IMR-90 (cell line): Measurements from ENCODE around the gene FBLN1. TPM values are rescaled to one million over a fixed set of nuclear protein-coding genes. Genes with fewer than 3 reads are reported as not detected.

Experiments used
- ATAC-seq: fragments of 200-7000 bp; cut with Tn5 transposase; 2 replicates; pipeline ENCODE4 v1.9.1; 2020; ENCODE audit warnings: low read depth, mild to moderate bottlenecking, moderate library complexity
- BruUV-seq: library from RNA; stranded (reverse); fragments of 400-500 nt; replicated peaks from 2 replicates; lab custom pipeline; 2021; lab: Mats Ljungman, UMichigan
- CTCF ChIA-PET: fragments of 300-600 bp; formaldehyde crosslinking; extraction: SDS; loops from one replicate; lab custom pipeline; 2021; ENCODE audit warnings: antibody characterized with exemption; lab: Yijun Ruan, JAX
- POLR2A ChIA-PET: fragments of 300-600 bp; sonication (Branson Sonifier 250); formaldehyde crosslinking; loops from one replicate; lab custom pipeline; 2022; ENCODE audit warnings: antibody characterized with exemption; ENCODE audit not compliant: unreplicated experiment; lab: Charles Lee
- DNase-seq: peaks from one replicate; pipeline ENCODE4 v3.0.0; 2013
- H2AFZ ChIP-seq: replicated peaks from 2 replicates; pipeline ENCODE3; 2013; ENCODE audit warnings: low read length, mild to moderate bottlenecking; ENCODE audit not compliant: poor library complexity
- H2AK5ac ChIP-seq: 2 replicates; pipeline ENCODE4 v1.6.1; 2013; ENCODE audit warnings: low read depth, low read length, inconsistent platforms
- H2AK9ac ChIP-seq: replicated peaks from 2 replicates; pipeline ENCODE3; 2013; ENCODE audit warnings: mild to moderate bottlenecking, low read depth, low read length, moderate library complexity; ENCODE audit not compliant: poor library complexity
- H2BK120ac ChIP-seq: 2 replicates; pipeline ENCODE4 v1.6.1; 2013; ENCODE audit warnings: low read depth, low read length, inconsistent platforms
- H2BK15ac ChIP-seq: 3 replicates; pipeline ENCODE4 v1.6.1; 2013; ENCODE audit warnings: low read depth, low read length, inconsistent platforms
- H2BK20ac ChIP-seq: 2 replicates; pipeline ENCODE4 v1.6.1; 2013; ENCODE audit warnings: low read depth, mild to moderate bottlenecking, inconsistent platforms, low read length, moderate library complexity
- H2BK5ac ChIP-seq: 2 replicates; pipeline ENCODE4 v1.6.1; 2013; ENCODE audit warnings: mild to moderate bottlenecking, low read depth, low read length, inconsistent platforms; ENCODE audit not compliant: poor library complexity, severe bottlenecking
- H3K14ac ChIP-seq: replicated peaks from 2 replicates; pipeline ENCODE4 v1.6.1; 2013; ENCODE audit warnings: low read depth, low read length, inconsistent platforms
- H3K18ac ChIP-seq: 2 replicates; pipeline ENCODE4 v1.6.1; 2013; ENCODE audit warnings: low read depth, low read length, control low read depth
- H3K23ac ChIP-seq: 2 replicates; pipeline ENCODE4 v1.6.1; 2013; ENCODE audit warnings: low read depth, low read length, inconsistent platforms
- H3K27ac ChIP-seq: 2 replicates; pipeline ENCODE4 v1.5.1; 2013; ENCODE audit warnings: mild to moderate bottlenecking, control low read depth, low read length; ENCODE audit not compliant: insufficient read depth
- H3K27me3 ChIP-seq: 2 replicates; pipeline ENCODE4 v1.6.1; 2013; ENCODE audit warnings: low read length; ENCODE audit not compliant: control insufficient read depth, insufficient read depth
- H3K36me3 ChIP-seq: 2 replicates; pipeline ENCODE4 v1.6.1; 2013; ENCODE audit warnings: low read length, mixed read lengths; ENCODE audit not compliant: control insufficient read depth, insufficient read depth
- H3K4ac ChIP-seq: 2 replicates; pipeline ENCODE4 v1.6.1; 2013; ENCODE audit warnings: low read depth, low read length, inconsistent platforms
- H3K4me1 ChIP-seq: 2 replicates; pipeline ENCODE4 v1.6.1; 2013; ENCODE audit warnings: low read length, mixed read lengths; ENCODE audit not compliant: control insufficient read depth, insufficient read depth
- H3K4me2 ChIP-seq: 2 replicates; pipeline ENCODE4 v1.6.1; 2013; ENCODE audit warnings: low read depth, mild to moderate bottlenecking, control low read depth, low read length, moderate library complexity
- H3K4me3 ChIP-seq: 2 replicates; pipeline ENCODE4 v1.5.1; 2013; ENCODE audit warnings: low read depth, mild to moderate bottlenecking, control low read depth, low read length, moderate library complexity; ENCODE audit not compliant: insufficient read depth
- H3K56ac ChIP-seq: 2 replicates; pipeline ENCODE4 v1.6.1; 2013; ENCODE audit warnings: low read length, inconsistent platforms; ENCODE audit not compliant: insufficient read depth; ENCODE audit errors: extremely low read depth
- H3K79me1 ChIP-seq, 2 experiments: 2 replicates each; pipeline ENCODE4 v1.6.1; 2013; ENCODE audit warnings: low read length in 2 of 2, inconsistent platforms in 1 of 2, low read depth in 1 of 2
- H3K9ac ChIP-seq: 2 replicates; pipeline ENCODE4 v1.6.1; 2013; ENCODE audit warnings: low read depth, low read length, control low read depth
- H3K9me1 ChIP-seq: 2 replicates; pipeline ENCODE4 v1.6.1; 2013; ENCODE audit warnings: low read length, inconsistent platforms; ENCODE audit not compliant: insufficient read depth
- H3K9me3 ChIP-seq: 2 replicates; pipeline ENCODE4 v1.6.1; 2013; ENCODE audit warnings: low read length; ENCODE audit not compliant: control insufficient read depth, insufficient read depth
- H4K20me1 ChIP-seq: 2 replicates; pipeline ENCODE4 v1.6.1; 2013; ENCODE audit warnings: low read length, inconsistent platforms; ENCODE audit not compliant: insufficient read depth
- H4K5ac ChIP-seq: 2 replicates; pipeline ENCODE4 v1.6.1; 2013; ENCODE audit warnings: mild to moderate bottlenecking, low read depth, low read length, control low read depth
- H4K8ac ChIP-seq, 2 experiments: 2 replicates each; pipeline ENCODE4 v1.6.1; 2013; ENCODE audit warnings: low read depth in 2 of 2, low read length in 2 of 2, control low read depth in 1 of 2, inconsistent platforms in 1 of 2
- H4K91ac ChIP-seq: 2 replicates; pipeline ENCODE4 v1.6.1; 2013; ENCODE audit warnings: low read depth, low read length, inconsistent platforms; ENCODE audit not compliant: insufficient read depth
- BHLHE40 ChIP-seq: fragments of 150-350 bp; IDR thresholded peaks from 2 replicates; pipeline ENCODE4 v1.6.1; 2016; ENCODE audit warnings: mild to moderate bottlenecking, low read depth, low read length
- CHD1 ChIP-seq: IDR thresholded peaks from 2 replicates; pipeline ENCODE4 v1.6.1; 2012; ENCODE audit warnings: low read depth, low read length, improper control_type of control experiment
- MAFK ChIP-seq: IDR thresholded peaks from 2 replicates; pipeline ENCODE4 v1.6.1; 2012; ENCODE audit warnings: low read depth, low read length, improper control_type of control experiment
- MAZ ChIP-seq: IDR thresholded peaks from 2 replicates; pipeline ENCODE4 v1.6.1; 2012; ENCODE audit warnings: low read depth, mild to moderate bottlenecking, low read length, improper control_type of control experiment, moderate library complexity, borderline replicate concordance
- MXI1 ChIP-seq: IDR thresholded peaks from 2 replicates; pipeline ENCODE4 v1.6.1; 2012; ENCODE audit warnings: low read depth, mild to moderate bottlenecking, low read length, moderate library complexity, borderline replicate concordance
- NFE2L2 ChIP-seq: fragments of 150-350 bp; IDR thresholded peaks from 2 replicates; pipeline ENCODE4 v1.6.1; 2016; ENCODE audit warnings: low read depth, mild to moderate bottlenecking, low read length
- POLR2A ChIP-seq: IDR thresholded peaks from 2 replicates; pipeline ENCODE4 v1.6.1; 2012; ENCODE audit warnings: mild to moderate bottlenecking, low read depth, low read length
- RAD21 ChIP-seq: IDR thresholded peaks from 2 replicates; pipeline ENCODE4 v1.6.1; 2012; ENCODE audit warnings: low read length, improper control_type of control experiment
- RCOR1 ChIP-seq: IDR thresholded peaks from 2 replicates; pipeline ENCODE4 v1.6.1; 2012; ENCODE audit warnings: mild to moderate bottlenecking, low read length, improper control_type of control experiment; ENCODE audit not compliant: insufficient replicate concordance
- SMC3 ChIP-seq: fragments of 150-350 bp; IDR thresholded peaks from 2 replicates; pipeline ENCODE4 v1.6.1; 2016; ENCODE audit warnings: low read depth, mild to moderate bottlenecking, antibody characterized with exemption, low read length, moderate library complexity
- USF2 ChIP-seq: fragments of 150-350 bp; IDR thresholded peaks from 2 replicates; pipeline ENCODE4 v1.6.1; 2017; ENCODE audit warnings: mild to moderate bottlenecking, antibody characterized with exemption, low read length, low read depth
- WGBS, 2 experiments: methylation state at CpG; one replicate each; pipeline versions ENCODE4 v1.1.5 to v1.1.7; 2013; ENCODE audit warnings: missing lambda C conversion rate in 2 of 2; ENCODE audit not compliant: insufficient read length in 1 of 2; ENCODE audit errors: extremely low coverage in 2 of 2; 5-methylcytosine and 5-hydroxymethylcytosine counted together
- dilution Hi-C: fragments of 300-500 bp; cut with HindIII; formaldehyde crosslinking; loops from one replicate; pipeline ENCODE4 v1.14.3; 2018; ENCODE audit warnings: low sequenced_read_pairs; ENCODE audit not compliant: unreplicated experiment
- in situ Hi-C: fragments of 300-500 bp; cut with MboI; formaldehyde crosslinking; loops from 3 replicates; pipeline ENCODE4 v1.14.3; 2019; ENCODE audit warnings: low sequenced_read_pairs, inconsistent platforms, mixed read lengths
- intact Hi-C: fragments of 100-400 bp; cut with micrococcal nuclease; formaldehyde crosslinking; loops from 2 replicates; pipeline ENCODE4 v1.10.0; 2022
- polyA plus RNA-seq, 3 experiments: library from polyadenylated mRNA; depleted of rRNA; stranded (reverse); fragments of >200 nt; gene quantifications; 2 replicates each; pipeline ENCODE4 v1.2.3, GENCODE V29; 2012; ENCODE audit warnings: low replicate concordance in 1 of 3
- total RNA-seq: library from RNA; depleted of rRNA; stranded (reverse); fragments of >200 nt; gene quantifications from 2 replicates; pipeline ENCODE4 v1.2.3, GENCODE V29; 2012
- TF ChIP-seq, protein P1 (sequence below): fragments of 150-350 bp; IDR thresholded peaks from 2 replicates; pipeline ENCODE4 v1.6.1; 2016; ENCODE audit warnings: low read depth, mild to moderate bottlenecking, low read length, moderate library complexity, borderline replicate concordance

Gene FBLN1
- total and polyA plus RNA-seq, 2 of the 4 experiments (the other 2 are of a cell fraction) = 11.3 to 87.9 TPM

DNA sequence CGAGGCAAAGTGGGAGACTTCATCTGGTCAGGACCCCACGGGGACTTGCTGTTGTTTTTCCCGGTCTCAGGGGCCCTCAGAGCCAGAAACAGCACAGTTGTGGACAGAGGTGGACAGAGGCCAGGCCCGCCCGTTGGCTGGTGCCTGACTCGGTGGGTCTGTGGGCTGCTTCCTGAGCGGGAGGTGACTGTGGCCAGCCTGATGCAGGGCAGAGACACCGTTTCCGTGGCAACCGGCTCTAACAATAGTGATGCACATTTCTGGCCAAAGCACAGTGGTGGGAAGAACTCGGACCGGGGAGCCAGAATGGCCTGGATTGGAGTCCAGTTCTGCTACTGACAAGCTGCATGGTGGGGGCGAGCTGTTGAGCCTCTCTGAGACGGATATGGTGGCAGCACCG is 110.3 kb downstream of the FBLN1 start:
- no peaks in the 10 kb centered on the region for H4K20me1 ChIP-seq
- H3K14ac ChIP-seq = peak overlapping the region; percentile 69
- peak overlapping the region; percentile 17; the same call in 1 of the 2 replicates for H3K23ac ChIP-seq
- H2BK15ac ChIP-seq = no peak overlapping the region
- H3K4ac ChIP-seq = peak overlapping the region; percentile 48
- CTCF ChIA-PET = no interaction called here
- no peak for DNase-seq
- no peak overlapping the region for H3K4me3 ChIP-seq
- intact Hi-C loops = no loop called here
- no peaks in the 10 kb centered on the region for H3K79me1 ChIP-seq
- no peak overlapping the region; the same call in 1 of the 2 replicates for H3K18ac ChIP-seq
- no peak overlapping the region; the same call in 1 of the 2 replicates for H3K27ac ChIP-seq
- no peak overlapping the region for H2BK120ac ChIP-seq
- peak overlapping the region in 1 of 2 experiments; percentile 54; a peak in 1 of 4 replicates for H4K8ac ChIP-seq
- no peak overlapping the region; the same call in 1 of the 2 replicates for H3K9ac ChIP-seq
- H3K27me3 ChIP-seq = no peaks in the 10 kb centered on the region
- peak overlapping the region; percentile 80 for H2AFZ ChIP-seq
- dilution Hi-C loops = no loop called here
- no peaks in the 10 kb centered on the region for H3K36me3 ChIP-seq
- peak overlapping the region; percentile 5 for H2AK5ac ChIP-seq
- H4K5ac ChIP-seq = no peak overlapping the region
- BruUV-seq = no TSS peak
- peak; percentile 6; the same call in 1 of the 2 replicates for ATAC-seq
- peaks cover 8% of the 10 kb centered on the region for H3K4me1 ChIP-seq
- H2AK9ac ChIP-seq = peak overlapping the region; percentile 17
- 90% methylated on average over 12 of the region's 15 CpGs; no CpG with 5 or more reads in 1 of the 2 experiments for WGBS, 2 experiments
- peak overlapping the region; percentile 3 for H2BK5ac ChIP-seq
- H2BK20ac ChIP-seq = no peak overlapping the region
- no peak overlapping the region for H3K56ac ChIP-seq
- H3K4me2 ChIP-seq = peak overlapping the region; percentile 54
- no peak for TF ChIP-seq USF2
- no peak for TF ChIP-seq CHD1
- no peak for TF ChIP-seq MAZ
- no peak for TF ChIP-seq RAD21
- TF ChIP-seq NFE2L2 = no peak
- TF ChIP-seq RCOR1 = no peak
- TF ChIP-seq POLR2A = no peak
- no peak for TF ChIP-seq MAFK
- TF ChIP-seq SMC3 = no peak
- TF ChIP-seq BHLHE40 = no peak
- no peak for TF ChIP-seq MXI1
- TF ChIP-seq, protein P1, sequence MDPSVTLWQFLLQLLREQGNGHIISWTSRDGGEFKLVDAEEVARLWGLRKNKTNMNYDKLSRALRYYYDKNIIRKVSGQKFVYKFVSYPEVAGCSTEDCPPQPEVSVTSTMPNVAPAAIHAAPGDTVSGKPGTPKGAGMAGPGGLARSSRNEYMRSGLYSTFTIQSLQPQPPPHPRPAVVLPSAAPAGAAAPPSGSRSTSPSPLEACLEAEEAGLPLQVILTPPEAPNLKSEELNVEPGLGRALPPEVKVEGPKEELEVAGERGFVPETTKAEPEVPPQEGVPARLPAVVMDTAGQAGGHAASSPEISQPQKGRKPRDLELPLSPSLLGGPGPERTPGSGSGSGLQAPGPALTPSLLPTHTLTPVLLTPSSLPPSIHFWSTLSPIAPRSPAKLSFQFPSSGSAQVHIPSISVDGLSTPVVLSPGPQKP = no peak
- in situ Hi-C loops = no loop called here
- no peak overlapping the region for H4K91ac ChIP-seq
- POLR2A ChIA-PET = no interaction called here
- H3K9me3 ChIP-seq = no peaks in the 10 kb centered on the region
- H3K9me1 ChIP-seq = peaks cover 12% of the 10 kb centered on the region; the same call in 1 of the 2 replicates
